DLD1 (cell line): ENCODE data around the gene MED9.
"Not testable (repeated sequence)": the region's sequence is repeated elsewhere in the genome, so short reads cannot be mapped to it uniquely, and the experiment has no call there.

Experiments
- in situ Hi-C: cut with HindIII; loops from 2 replicates; pipeline ENCODE4 v1.10.0; 2017; ENCODE audit warnings: low sequenced_read_pairs

MED9 gene

GRCh38 chr17:17485420-17485819 lies 8.6 kb downstream of the MED9 start:
- in situ Hi-C loops = no loop called here

GRCh38 chr17:17486416-17486815 lies 9.6 kb downstream of the MED9 start:
- in situ Hi-C loops = not testable (repeated sequence)

- in situ Hi-C loops = no loop called here
Observed at GRCh38 chr17:17487998-17488397, 11.2 kb downstream of the MED9 start.

- in situ Hi-C loops = no loop called here
Observed at GRCh38 chr17:17491031-17491471, 14.3 kb downstream of the MED9 start.

- in situ Hi-C loops = no loop called here
Observed at GRCh38 chr17:17491546-17491988, 14.8 kb downstream of the MED9 start.

GRCh38 chr17:17492085-17492484 lies 15.3 kb downstream of the MED9 start:
- in situ Hi-C loops = no loop called here

GRCh38 chr17:17492571-17492970 lies 15.8 kb downstream of the MED9 start:
- in situ Hi-C loops = no loop called here

GRCh38 chr17:17493249-17493985 lies 16.6 kb downstream of the MED9 start:
- in situ Hi-C loops = no loop called here

- in situ Hi-C loops = no loop called here
Observed at GRCh38 chr17:17493986-17494466, 17.2 kb downstream of the MED9 start.

GRCh38 chr17:17494499-17494869 lies 17.7 kb downstream of the MED9 start:
- in situ Hi-C loops = no loop called here

- in situ Hi-C loops = no loop called here
Observed at GRCh38 chr17:17494870-17495535, 18.2 kb downstream of the MED9 start.

- in situ Hi-C loops = no loop called here
Observed at GRCh38 chr17:17495536-17496188, 18.9 kb downstream of the MED9 start.

- in situ Hi-C loops = no loop called here
Observed at GRCh38 chr17:17496189-17497064, 19.6 kb downstream of the MED9 start, which contains the start of gene RASD1. RASD1 (minus strand) TSS chr17:17496395; CDS start chr17:17496181, 214 bp downstream.

GRCh38 chr17:17497065-17497844 lies 20.5 kb downstream of the MED9 start:
- in situ Hi-C loops = no loop called here

- in situ Hi-C loops = no loop called here
Observed at GRCh38 chr17:17497845-17498520, 21.2 kb downstream of the MED9 start.

- in situ Hi-C loops = no loop called here
Observed at GRCh38 chr17:17498606-17499301, 22.0 kb downstream of the MED9 start.

- in situ Hi-C loops = no loop called here
Observed at GRCh38 chr17:17499402-17500145, 22.8 kb downstream of the MED9 start.

- in situ Hi-C loops = no loop called here
Observed at GRCh38 chr17:17500999-17501605, 24.3 kb downstream of the MED9 start.
